ENCODE measurements around the gene UCKL1. TPM values are rescaled to one million over a fixed set of nuclear protein-coding genes. Genes with fewer than 3 reads are reported as not detected.
A peak's percentile ranks its signal among the peaks of the same experiment; 100 is the strongest.

UCKL1 gene
- polyA plus RNA-seq, 3 donors: 10.9 to 65.8 (median 14.5) TPM

- Mint-ChIP-seq H3K9me3 (peaks cover 0 to 2% (median 0%) of the 10 kb centered on the region in 7 donors), H3K36me3 (peaks cover 34 to 35% of the 10 kb centered on the region in 2 donors), H3K4me1 (peaks cover 40% of the 10 kb centered on the region), H3K27me3 (ENCODE audit: low read depth in 3 of 3) (peaks cover 3 to 11% (median 10%) of the 10 kb centered on the region in 3 donors), H3K4me3 (peak within 1 kb of the TSS; percentile 83 to 92), H3K27ac (peak within 1 kb of the TSS; percentile 82 to 95 (median 91))
- Histone ChIP-seq H3K36me3 (replicated peaks in 1 of 2; ENCODE audit: control insufficient read depth in 1 of 2, insufficient read depth in 2 of 2, low read length in 2 of 2) (peaks cover 28 to 37% of the 10 kb centered on the region in 2 donors), H3K79me2 (ENCODE audit: insufficient read depth, low read length) (peaks cover 23% of the 10 kb centered on the region), H2AFZ (ENCODE audit: insufficient read depth, low read depth, low read length, poor library complexity, severe bottlenecking) (peak within 1 kb of the TSS; percentile 92), H3K4me1 (ENCODE audit: control insufficient read depth in 1 of 2, insufficient read depth in 2 of 2, low read length in 2 of 2) (peaks cover 32 to 48% of the 10 kb centered on the region in 2 donors), H3K27me3 (ENCODE audit: control insufficient read depth in 2 of 2, insufficient read depth in 2 of 2, low read length in 2 of 2) (peaks cover 0 to 5% of the 10 kb centered on the region in 2 donors), H3K4me3 (replicated peaks in 1 of 3; ENCODE audit: low read depth in 2 of 3, low read length in 3 of 3) (peak within 1 kb of the TSS; percentile 65 to 83 (median 76)), H3K9me3 (replicated peaks in 1 of 2; ENCODE audit: control insufficient read depth in 1 of 2, insufficient read depth in 1 of 2, low read length in 2 of 2) (no peaks in the 10 kb centered on the region), H3K9ac (ENCODE audit: insufficient read depth, low read length, poor library complexity, severe bottlenecking) (peak within 1 kb of the TSS; percentile 75), H4K20me1 (ENCODE audit: insufficient read depth, low read length) (no peaks in the 10 kb centered on the region), H3K27ac (ENCODE audit: low read depth in 1 of 2, low read length in 2 of 2) (peak within 1 kb of the TSS; percentile 50 to 89), H3K4me2 (replicated peaks; ENCODE audit: extremely low read depth, low read length, poor library complexity, severe bottlenecking) (peak within 1 kb of the TSS; percentile 99)
- TF ChIP-seq, protein P1, sequence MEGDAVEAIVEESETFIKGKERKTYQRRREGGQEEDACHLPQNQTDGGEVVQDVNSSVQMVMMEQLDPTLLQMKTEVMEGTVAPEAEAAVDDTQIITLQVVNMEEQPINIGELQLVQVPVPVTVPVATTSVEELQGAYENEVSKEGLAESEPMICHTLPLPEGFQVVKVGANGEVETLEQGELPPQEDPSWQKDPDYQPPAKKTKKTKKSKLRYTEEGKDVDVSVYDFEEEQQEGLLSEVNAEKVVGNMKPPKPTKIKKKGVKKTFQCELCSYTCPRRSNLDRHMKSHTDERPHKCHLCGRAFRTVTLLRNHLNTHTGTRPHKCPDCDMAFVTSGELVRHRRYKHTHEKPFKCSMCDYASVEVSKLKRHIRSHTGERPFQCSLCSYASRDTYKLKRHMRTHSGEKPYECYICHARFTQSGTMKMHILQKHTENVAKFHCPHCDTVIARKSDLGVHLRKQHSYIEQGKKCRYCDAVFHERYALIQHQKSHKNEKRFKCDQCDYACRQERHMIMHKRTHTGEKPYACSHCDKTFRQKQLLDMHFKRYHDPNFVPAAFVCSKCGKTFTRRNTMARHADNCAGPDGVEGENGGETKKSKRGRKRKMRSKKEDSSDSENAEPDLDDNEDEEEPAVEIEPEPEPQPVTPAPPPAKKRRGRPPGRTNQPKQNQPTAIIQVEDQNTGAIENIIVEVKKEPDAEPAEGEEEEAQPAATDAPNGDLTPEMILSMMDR (IDR thresholded peaks at IDR 0.05): peak; percentile 86
- intact Hi-C loops (cut with micrococcal nuclease): loop anchor here (1.0 to 10.0 kb wide), 6 partner anchors 25 to 1836 kb away; partner anchors contain the start of genes TCEA2 (in 2 of the 2), PSMA7 (in 1 of the 2), PTK6 (in 1 of the 2) and SS18L1 (in 1 of the 2)
- peak; percentile 96 for DNase-seq
- under 1% methylated on average over 58 of the region's 75 CpGs for WGBS (ENCODE audit: insufficient coverage)
These were observed 24.9 kb upstream of the UCKL1 start, which contains the start of gene PRPF6 for GRCh38 chr20:63980806-63981728. Gene PRPF6 (plus strand): TSS chr20:63981132. CDS start chr20:63981246, 114 bp downstream.

DNA sequence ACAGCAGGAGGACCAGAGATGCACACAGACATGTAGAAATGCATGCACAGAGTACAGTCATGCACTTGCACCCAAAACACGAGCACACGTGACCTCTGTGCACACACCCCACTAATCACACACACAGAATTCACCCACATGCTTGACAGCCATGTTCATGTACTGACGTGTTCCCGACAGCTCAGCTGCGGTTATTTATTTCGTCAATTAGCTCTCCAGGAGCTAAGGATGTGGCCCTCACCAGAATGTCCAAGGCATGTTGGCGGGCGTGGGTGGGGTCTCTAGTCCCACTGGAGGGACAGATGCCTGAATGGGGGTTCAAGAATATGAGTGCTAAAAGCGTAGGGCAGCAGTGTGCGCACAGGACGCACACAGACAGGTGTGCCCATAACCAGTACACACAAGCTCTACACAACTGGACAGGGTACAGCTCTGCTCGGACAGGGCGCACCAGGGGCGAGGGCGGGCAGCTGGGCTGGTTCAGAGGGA is 24.1 kb upstream of the UCKL1 start:
- H3K9me3 ChIP-seq (replicated peaks in 1 of 2; ENCODE audit: control insufficient read depth in 1 of 2, insufficient read depth in 1 of 2, low read length in 2 of 2): no peaks in the 10 kb centered on the region
- peak overlapping the region; percentile 92 for H2AFZ ChIP-seq (ENCODE audit: insufficient read depth, low read depth, low read length, poor library complexity, severe bottlenecking)
- H3K27me3 ChIP-seq (ENCODE audit: control insufficient read depth in 2 of 2, insufficient read depth in 2 of 2, low read length in 2 of 2): peaks cover 0 to 5% of the 10 kb centered on the region in 2 donors
- Mint-ChIP-seq H3K9me3 (peaks cover 0 to 2% (median 0%) of the 10 kb centered on the region in 7 donors), H3K4me3 (peak overlapping the region; percentile 83 to 92), H3K4me1 (peaks cover 40% of the 10 kb centered on the region), H3K27ac (peak overlapping the region; percentile 40 to 95 (median 90)), H3K36me3 (peaks cover 27 to 28% of the 10 kb centered on the region in 2 donors), H3K27me3 (ENCODE audit: low read depth in 3 of 3) (peaks cover 4 to 11% (median 10%) of the 10 kb centered on the region in 3 donors)
- peak overlapping the region; percentile 50 to 89 for H3K27ac ChIP-seq (ENCODE audit: low read depth in 1 of 2, low read length in 2 of 2)
- DNase-seq: peak in 2 of 3 donors; percentile 25 to 54
- TF ChIP-seq, protein P1 (IDR thresholded peaks at IDR 0.05): no peak
- 39% methylated on average over 8 of the region's 15 CpGs for WGBS (ENCODE audit: insufficient coverage)
- H3K4me3 ChIP-seq (replicated peaks in 1 of 3; ENCODE audit: low read depth in 2 of 3, low read length in 3 of 3): peak overlapping the region; percentile 26 to 83 (median 65)
- peak overlapping the region; percentile 99 for H3K4me2 ChIP-seq (replicated peaks; ENCODE audit: extremely low read depth, low read length, poor library complexity, severe bottlenecking)
- H3K9ac ChIP-seq (ENCODE audit: insufficient read depth, low read length, poor library complexity, severe bottlenecking): peak overlapping the region; percentile 75
- intact Hi-C loops (cut with micrococcal nuclease): loop anchor here (1.0 to 10.0 kb wide), 6 partner anchors 24 to 1836 kb away; partner anchors contain the start of genes TCEA2 (in 2 of the 2), PSMA7 (in 1 of the 2), PTK6 (in 1 of the 2) and SS18L1 (in 1 of the 2)
- peaks cover 23% of the 10 kb centered on the region for H3K79me2 ChIP-seq (ENCODE audit: insufficient read depth, low read length)
- H3K4me1 ChIP-seq (ENCODE audit: control insufficient read depth in 1 of 2, insufficient read depth in 2 of 2, low read length in 2 of 2): peaks cover 32 to 48% of the 10 kb centered on the region in 2 donors
- no peaks in the 10 kb centered on the region for H4K20me1 ChIP-seq (ENCODE audit: insufficient read depth, low read length)
- H3K36me3 ChIP-seq (replicated peaks in 1 of 2; ENCODE audit: control insufficient read depth in 1 of 2, insufficient read depth in 2 of 2, low read length in 2 of 2): peaks cover 21 to 30% of the 10 kb centered on the region in 2 donors
